Upper lobe of right lung (tissue), 1 donor: ENCODE measurements around the gene FILIP1L. TPM values are rescaled to one million over a fixed set of nuclear protein-coding genes. Genes with fewer than 3 reads are reported as not detected.

Source experiments
- ATAC-seq: fragments of 200-7000 bp; cut with Tn5 transposase; one replicate; pipeline ENCODE4 v1.9.1; 2020; ENCODE audit warnings: mild to moderate bottlenecking, moderate library complexity
- DNase-seq: peaks from one replicate; pipeline ENCODE4 v3.0.0-alpha.2; 2020
- H3K27ac ChIP-seq: fragments of 200-600 bp; one replicate; pipeline ENCODE4 v1.8.0; 2022
- H3K27me3 ChIP-seq: fragments of 200-600 bp; one replicate; pipeline ENCODE4 v1.8.0; 2022; ENCODE audit warnings: mild to moderate bottlenecking
- H3K36me3 ChIP-seq: fragments of 200-600 bp; one replicate; pipeline ENCODE4 v1.8.0; 2022
- H3K4me1 ChIP-seq: fragments of 200-600 bp; one replicate; pipeline ENCODE4 v1.8.0; 2022
- H3K4me3 ChIP-seq: fragments of 200-600 bp; one replicate; pipeline ENCODE4 v1.8.0; 2022; ENCODE audit warnings: mild to moderate bottlenecking
- H3K9me3 ChIP-seq: fragments of 200-600 bp; one replicate; pipeline ENCODE4 v1.8.0; 2022
- intact Hi-C: fragments of 100-400 bp; cut with DNase I; formaldehyde crosslinking; loops from one replicate; pipeline ENCODE4 v1.11.0; 2022
- total RNA-seq: library from RNA; stranded (reverse); fragmentation: NEBNext Ultra II Directional; extraction: Animal tissue kit (Norgen Biotek cat#: 25700); gene quantifications from one replicate; pipeline ENCODE4 v1.2.1, GENCODE V29; 2021
- TF ChIP-seq, protein P1 (sequence below): fragments of 200-600 bp; IDR thresholded peaks from one replicate; pipeline ENCODE4 v1.8.0; 2022; ENCODE audit warnings: antibody characterized with exemption
- donor health status: DM: no; HTN: yes; CAD: no; lungs with severe emphysema.

Gene FILIP1L
- total RNA-seq, 1 donor from 2014 or later: 43.2 TPM

DNA sequence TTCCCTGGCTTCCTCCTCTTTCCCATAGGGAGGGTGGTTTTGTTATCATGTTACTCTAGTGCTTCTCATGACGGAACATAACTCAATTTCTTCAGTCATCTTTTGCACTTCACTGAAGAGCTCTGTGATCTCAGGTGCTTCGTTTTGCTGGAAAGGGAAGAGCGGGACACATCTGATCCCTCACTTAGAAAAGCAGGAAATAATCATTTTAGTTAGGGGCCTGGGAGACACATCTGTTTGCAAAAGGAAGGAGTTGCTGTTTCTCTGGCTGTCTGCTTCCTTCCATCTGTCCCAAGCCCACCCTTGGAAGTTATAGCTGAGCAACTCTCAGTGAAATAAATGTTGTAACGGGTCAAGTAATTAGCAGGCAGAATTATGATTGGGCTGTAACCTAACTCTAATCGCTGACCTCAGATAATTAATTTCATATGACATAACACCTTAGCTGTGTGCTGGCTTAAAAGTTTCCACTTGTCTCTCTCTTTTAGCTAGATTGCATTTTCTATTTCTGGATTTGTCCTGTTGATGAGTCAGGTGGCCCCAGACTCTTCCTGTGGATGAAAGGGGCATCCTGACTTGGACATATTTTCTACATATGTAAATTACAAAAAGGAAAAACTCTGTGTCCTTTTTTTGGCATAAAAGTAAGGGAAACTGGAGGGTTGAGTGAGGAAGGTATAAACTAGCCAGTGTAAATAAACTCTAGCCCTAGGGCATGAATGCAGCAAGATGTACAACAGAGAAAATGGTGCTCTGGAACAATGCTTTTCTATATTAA is 11.0 kb upstream of the FILIP1L start:
- ATAC-seq: no peak
- TF ChIP-seq, protein P1, sequence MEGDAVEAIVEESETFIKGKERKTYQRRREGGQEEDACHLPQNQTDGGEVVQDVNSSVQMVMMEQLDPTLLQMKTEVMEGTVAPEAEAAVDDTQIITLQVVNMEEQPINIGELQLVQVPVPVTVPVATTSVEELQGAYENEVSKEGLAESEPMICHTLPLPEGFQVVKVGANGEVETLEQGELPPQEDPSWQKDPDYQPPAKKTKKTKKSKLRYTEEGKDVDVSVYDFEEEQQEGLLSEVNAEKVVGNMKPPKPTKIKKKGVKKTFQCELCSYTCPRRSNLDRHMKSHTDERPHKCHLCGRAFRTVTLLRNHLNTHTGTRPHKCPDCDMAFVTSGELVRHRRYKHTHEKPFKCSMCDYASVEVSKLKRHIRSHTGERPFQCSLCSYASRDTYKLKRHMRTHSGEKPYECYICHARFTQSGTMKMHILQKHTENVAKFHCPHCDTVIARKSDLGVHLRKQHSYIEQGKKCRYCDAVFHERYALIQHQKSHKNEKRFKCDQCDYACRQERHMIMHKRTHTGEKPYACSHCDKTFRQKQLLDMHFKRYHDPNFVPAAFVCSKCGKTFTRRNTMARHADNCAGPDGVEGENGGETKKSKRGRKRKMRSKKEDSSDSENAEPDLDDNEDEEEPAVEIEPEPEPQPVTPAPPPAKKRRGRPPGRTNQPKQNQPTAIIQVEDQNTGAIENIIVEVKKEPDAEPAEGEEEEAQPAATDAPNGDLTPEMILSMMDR: no peak
- intact Hi-C loops: no loop called here
- no peaks in the 10 kb centered on the region for H3K27me3 ChIP-seq
- H3K36me3 ChIP-seq: no peaks in the 10 kb centered on the region
- H3K9me3 ChIP-seq: no peaks in the 10 kb centered on the region
- no peak for DNase-seq
- H3K4me3 ChIP-seq: no peak overlapping the region
- H3K27ac ChIP-seq: no peak overlapping the region
- H3K4me1 ChIP-seq: peaks cover 5% of the 10 kb centered on the region

DNA sequence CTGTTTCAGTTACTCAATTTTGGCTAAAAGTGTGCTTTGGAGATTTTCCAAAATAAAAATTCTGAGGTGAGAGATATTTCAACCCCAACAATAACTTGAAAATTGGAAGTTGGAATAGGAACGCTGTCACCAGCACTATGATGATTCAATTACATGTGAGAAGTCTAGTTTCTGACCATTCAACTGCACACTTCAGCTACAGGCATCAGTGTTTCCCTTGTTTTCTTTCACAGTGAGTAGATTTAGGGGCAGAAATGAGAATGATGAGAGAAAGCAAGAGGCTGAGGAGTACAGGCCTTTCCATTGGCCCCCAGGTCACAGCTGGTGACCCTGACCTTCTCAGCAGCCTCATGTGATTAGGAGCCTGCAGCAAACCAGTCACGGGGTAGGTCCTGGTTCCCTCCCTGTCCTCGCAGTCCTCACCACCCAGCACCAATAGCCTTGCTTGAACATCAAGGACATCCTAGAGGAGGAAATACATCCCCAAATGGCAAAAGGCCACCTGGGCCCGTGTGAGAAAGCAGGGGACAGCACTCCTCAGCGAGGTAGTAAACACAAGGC is 10.0 kb upstream of the FILIP1L start:
- Histone ChIP-seq H3K4me1 (peaks cover 2% of the 10 kb centered on the region), H3K4me3 (no peak overlapping the region), H3K9me3 (no peaks in the 10 kb centered on the region), H3K27ac (no peak overlapping the region), H3K36me3 (no peaks in the 10 kb centered on the region), H3K27me3 (no peaks in the 10 kb centered on the region)
- ATAC-seq (no peak), DNase-seq (no peak)
- intact Hi-C loops: no loop called here
- TF ChIP-seq, protein P1: no peak

DNA sequence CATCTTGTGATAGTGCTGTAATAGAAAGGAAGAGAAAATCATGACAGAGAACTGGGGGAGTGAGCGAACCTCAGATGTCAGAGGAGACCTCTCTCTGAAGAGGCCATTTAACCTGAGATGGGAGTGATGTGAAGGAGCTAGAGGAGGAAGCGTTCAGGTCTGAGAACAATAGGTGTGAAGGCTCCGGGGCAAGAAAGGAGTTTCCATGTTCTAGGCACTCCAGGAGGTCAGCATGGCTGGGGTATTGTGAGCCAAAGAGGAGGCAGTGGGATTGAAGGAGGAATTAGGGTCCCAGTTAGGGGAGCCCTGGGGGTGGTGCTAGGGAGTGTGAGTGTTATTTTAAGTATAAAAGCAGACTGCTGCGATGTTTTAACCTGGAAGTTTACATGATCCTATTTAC is 8.8 kb upstream of the FILIP1L start:
- H3K4me3 ChIP-seq: no peak overlapping the region
- intact Hi-C loops: no loop called here
- TF ChIP-seq, protein P1: no peak
- no peaks in the 10 kb centered on the region for H3K9me3 ChIP-seq
- ATAC-seq (no peak), DNase-seq (no peak)
- H3K27ac ChIP-seq: no peak overlapping the region
- no peaks in the 10 kb centered on the region for H3K27me3 ChIP-seq
- no peaks in the 10 kb centered on the region for H3K36me3 ChIP-seq
- H3K4me1 ChIP-seq: no peaks in the 10 kb centered on the region

DNA sequence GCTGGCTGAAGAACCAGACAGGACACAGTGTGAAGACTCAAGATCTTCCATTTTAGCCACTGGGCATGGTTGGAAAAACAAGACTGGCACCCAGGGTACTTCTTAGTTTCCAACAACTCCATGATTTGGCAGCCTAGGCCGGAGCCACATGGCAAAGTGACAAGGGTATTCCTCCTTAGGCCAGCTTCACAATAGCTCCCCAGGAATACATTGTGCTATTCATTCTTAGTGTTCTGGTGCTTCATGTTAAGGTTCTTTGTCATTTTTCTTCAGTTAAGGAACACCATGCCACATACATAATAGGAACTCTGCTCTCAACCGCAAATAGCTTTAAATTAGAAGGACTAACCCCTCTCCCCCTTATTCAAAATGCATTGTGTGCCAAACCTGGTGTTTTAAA is 8.0 kb upstream of the FILIP1L start:
- Histone ChIP-seq H3K27me3 (no peaks in the 10 kb centered on the region), H3K36me3 (no peaks in the 10 kb centered on the region)
- ATAC-seq: no peak

DNA sequence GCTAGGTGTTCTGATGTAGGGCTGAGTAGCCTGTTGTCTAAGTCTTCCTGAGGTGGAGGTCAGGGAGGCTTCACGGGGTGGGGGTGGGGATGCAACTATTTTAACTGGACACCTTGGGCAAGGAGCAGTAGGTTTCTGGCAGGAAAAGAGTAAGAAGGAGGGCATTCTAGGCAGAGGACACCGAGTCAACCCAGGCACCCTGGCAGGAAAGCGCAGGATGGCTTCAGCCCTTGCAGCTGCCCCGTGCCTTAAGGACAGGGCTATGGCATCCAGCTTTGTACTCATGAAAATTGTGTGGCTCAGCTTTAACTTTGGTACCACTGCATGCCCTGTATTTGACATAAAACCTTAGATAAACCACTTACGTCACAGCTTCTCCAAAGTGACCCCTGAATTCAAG is 6.4 kb upstream of the FILIP1L start:
- Histone ChIP-seq H3K4me3 (no peak overlapping the region), H3K27me3 (no peaks in the 10 kb centered on the region), H3K27ac (no peak overlapping the region), H3K4me1 (no peaks in the 10 kb centered on the region), H3K36me3 (no peaks in the 10 kb centered on the region), H3K9me3 (no peaks in the 10 kb centered on the region)
- TF ChIP-seq, protein P1: no peak
- ATAC-seq: no peak
- no peak for DNase-seq
- intact Hi-C loops: no loop called here

More for the DNA sequence above, 8.0 kb upstream of the FILIP1L start:
- H3K4me1 ChIP-seq: no peaks in the 10 kb centered on the region
- TF ChIP-seq, protein P1: no peak
- no peak overlapping the region for H3K4me3 ChIP-seq
- H3K27ac ChIP-seq: no peak overlapping the region
- no peaks in the 10 kb centered on the region for H3K9me3 ChIP-seq
- DNase-seq: no peak
- intact Hi-C loops: no loop called here
